ENCODE results near the gene INTS11. TPM values are rescaled to one million over a fixed set of nuclear protein-coding genes. Genes with fewer than 3 reads are reported as not detected.

INTS11 gene
- total and polyA plus RNA-seq, 2 donors (not counting 1 experiment from before 2014, with no cell fraction given), result 149 to 245 TPM

- ATAC-seq (ENCODE audit: low read depth), result no peak
- WGBS (ENCODE audit: insufficient coverage), result 91% methylated on average over 13 of the region's 16 CpGs
Measured at GRCh38 chr1:1335283-1335682, 10.8 kb upstream of the INTS11 start.

GRCh38 chr1:1334835-1335234 is 10.4 kb upstream of the INTS11 start:
- ChIA-PET CTCF (no interaction called here), POLR2A (no interaction called here)
- Histone ChIP-seq H3K9me3 (ENCODE audit: control extremely low read depth in 1 of 3, control insufficient read depth in 2 of 3, insufficient read depth in 1 of 3, low read length in 2 of 3) (peaks cover 0 to 13% (median 0%) of the 10 kb centered on the region in 3 donors), H4K20me1 (ENCODE audit: control insufficient read depth, insufficient read depth, low read length, poor library complexity, severe bottlenecking) (no peaks in the 10 kb centered on the region), H3K27me3 (replicated peaks in 1 of 4; ENCODE audit: control extremely low read depth in 1 of 4, control insufficient read depth in 3 of 4, insufficient read depth in 4 of 4, low read length in 3 of 4) (no peaks in the 10 kb centered on the region), H3K36me3 (replicated peaks in 1 of 2; ENCODE audit: control extremely low read depth in 1 of 2, control insufficient read depth in 1 of 2, extremely low read depth in 1 of 2, insufficient read depth in 2 of 2, low read length in 1 of 2) (peaks cover 0 to 9% of the 10 kb centered on the region in 2 experiments), H3K4me1 (ENCODE audit: control insufficient read depth in 2 of 2, insufficient read depth in 2 of 2, low read length in 2 of 2) (peaks cover 0 to 16% of the 10 kb centered on the region in 2 donors), H3K4me2 (replicated peaks; ENCODE audit: low read depth, low read length, poor library complexity, severe bottlenecking) (no peak overlapping the region), H3K4me3 (ENCODE audit: control extremely low read depth in 1 of 5, extremely low read depth in 1 of 5, insufficient read depth in 1 of 5, low read depth in 2 of 5, low read length in 4 of 5) (no peak overlapping the region), H3K79me2 (ENCODE audit: control insufficient read depth, insufficient read depth, low read length) (no peaks in the 10 kb centered on the region), H3K9ac (ENCODE audit: low read length) (no peak overlapping the region), H3K27ac (ENCODE audit: low read length in 2 of 2) (no peak overlapping the region), H2AFZ (ENCODE audit: insufficient read depth, low read depth, low read length, poor library complexity, severe bottlenecking) (no peak overlapping the region)
- TF ChIP-seq EZH2 (IDR thresholded peaks at IDR 0.05; ENCODE audit: borderline replicate concordance, insufficient read depth, low read depth, low read length, poor library complexity, severe bottlenecking) (no peak), CTCF (IDR thresholded peaks at IDR 0.05) (no peak)
- 90% methylated on average over 11 of the region's 11 CpGs for WGBS (ENCODE audit: insufficient coverage)
- H3K4me3 Mint-ChIP-seq, result no peak overlapping the region
- H3K9me3 Mint-ChIP-seq (ENCODE audit: insufficient read depth), result no peaks in the 10 kb centered on the region
- H3K4me1 Mint-ChIP-seq, result peaks cover 6% of the 10 kb centered on the region
- DNase-seq (no peak), ATAC-seq (ENCODE audit: low read depth) (no peak)
- intact Hi-C loops (cut with micrococcal nuclease), result no loop called here
- no peak overlapping the region for H3K27ac Mint-ChIP-seq
- H3K27me3 Mint-ChIP-seq, result no peaks in the 10 kb centered on the region

More at GRCh38 chr1:1335283-1335682, 10.8 kb upstream of the INTS11 start:
- Histone ChIP-seq H3K79me2 (ENCODE audit: control insufficient read depth, insufficient read depth, low read length) (no peaks in the 10 kb centered on the region), H3K4me2 (replicated peaks; ENCODE audit: low read depth, low read length, poor library complexity, severe bottlenecking) (no peak overlapping the region), H2AFZ (ENCODE audit: insufficient read depth, low read depth, low read length, poor library complexity, severe bottlenecking) (no peak overlapping the region), H3K27me3 (replicated peaks in 1 of 4; ENCODE audit: control extremely low read depth in 1 of 4, control insufficient read depth in 3 of 4, insufficient read depth in 4 of 4, low read length in 3 of 4) (no peaks in the 10 kb centered on the region), H3K4me1 (ENCODE audit: control insufficient read depth in 2 of 2, insufficient read depth in 2 of 2, low read length in 2 of 2) (peaks cover 0 to 13% of the 10 kb centered on the region in 2 donors), H3K36me3 (replicated peaks in 1 of 2; ENCODE audit: control extremely low read depth in 1 of 2, control insufficient read depth in 1 of 2, extremely low read depth in 1 of 2, insufficient read depth in 2 of 2, low read length in 1 of 2) (peaks cover 0 to 11% of the 10 kb centered on the region in 2 experiments), H3K9ac (ENCODE audit: low read length) (no peak overlapping the region), H3K4me3 (ENCODE audit: control extremely low read depth in 1 of 5, extremely low read depth in 1 of 5, insufficient read depth in 1 of 5, low read depth in 2 of 5, low read length in 4 of 5) (no peak overlapping the region), H4K20me1 (ENCODE audit: control insufficient read depth, insufficient read depth, low read length, poor library complexity, severe bottlenecking) (no peaks in the 10 kb centered on the region), H3K9me3 (ENCODE audit: control extremely low read depth in 1 of 3, control insufficient read depth in 2 of 3, insufficient read depth in 1 of 3, low read length in 2 of 3) (peaks cover 0 to 9% (median 0%) of the 10 kb centered on the region in 3 donors), H3K27ac (ENCODE audit: low read length in 2 of 2) (no peak overlapping the region)
- no peaks in the 10 kb centered on the region for H3K27me3 Mint-ChIP-seq
- intact Hi-C loops (cut with micrococcal nuclease), result no loop called here
- no peaks in the 10 kb centered on the region for H3K9me3 Mint-ChIP-seq (ENCODE audit: insufficient read depth)
- H3K27ac Mint-ChIP-seq, result no peak overlapping the region
- H3K4me3 Mint-ChIP-seq, result no peak overlapping the region
- TF ChIP-seq EZH2 (IDR thresholded peaks at IDR 0.05; ENCODE audit: borderline replicate concordance, insufficient read depth, low read depth, low read length, poor library complexity, severe bottlenecking) (no peak), CTCF (IDR thresholded peaks at IDR 0.05) (no peak)
- DNase-seq, result no peak
- H3K4me1 Mint-ChIP-seq, result peaks cover 2% of the 10 kb centered on the region
- ChIA-PET CTCF (no interaction called here), POLR2A (no interaction called here)
